CD4-positive, alpha-beta T cell treated with Interleukin-15 for 4 hours (primary cell): ENCODE measurements around the gene MCHR1.

ENCODE experiments used
- DNase-seq: peaks from one replicate; pipeline ENCODE4 v3.0.0-alpha.2; 2020; ENCODE audit warnings: low spot score

MCHR1 gene

GRCh38 chr22:40727070-40727963, 48.0 kb downstream of the MCHR1 start:
- DNase-seq: peak; percentile 5

DNA sequence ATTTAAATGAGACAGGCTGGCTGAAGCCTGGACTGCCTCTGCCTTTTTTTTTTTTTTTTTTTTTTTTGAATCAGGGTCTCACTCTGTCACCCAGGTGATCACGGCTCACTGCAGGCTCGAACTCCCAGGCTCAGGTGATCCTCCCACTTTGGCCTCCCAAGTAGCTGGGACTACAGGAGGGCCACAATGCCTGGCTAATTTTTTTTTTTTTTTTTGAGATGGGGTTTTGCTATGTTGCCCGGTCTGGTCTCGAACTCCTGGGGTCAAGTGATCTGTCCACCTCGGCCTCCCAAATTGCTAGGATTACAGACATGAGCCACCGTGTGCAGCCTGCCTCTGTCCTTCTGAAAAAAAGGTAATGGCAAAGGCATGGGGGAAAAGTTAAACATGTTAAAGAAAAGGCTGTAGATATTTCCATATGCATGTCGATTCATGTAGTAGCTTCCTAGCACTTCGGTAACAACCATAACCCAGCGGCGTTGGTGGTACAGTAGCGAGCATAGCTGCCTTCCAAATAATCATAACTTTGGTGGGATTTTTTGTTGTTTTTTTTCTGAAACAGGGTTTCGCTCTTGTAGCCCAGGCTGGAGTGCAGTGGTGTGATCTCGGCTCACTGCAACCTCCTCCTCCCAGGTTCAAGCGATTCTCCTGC, 48.8 kb downstream of the MCHR1 start:
- DNase-seq: no peak

DNA sequence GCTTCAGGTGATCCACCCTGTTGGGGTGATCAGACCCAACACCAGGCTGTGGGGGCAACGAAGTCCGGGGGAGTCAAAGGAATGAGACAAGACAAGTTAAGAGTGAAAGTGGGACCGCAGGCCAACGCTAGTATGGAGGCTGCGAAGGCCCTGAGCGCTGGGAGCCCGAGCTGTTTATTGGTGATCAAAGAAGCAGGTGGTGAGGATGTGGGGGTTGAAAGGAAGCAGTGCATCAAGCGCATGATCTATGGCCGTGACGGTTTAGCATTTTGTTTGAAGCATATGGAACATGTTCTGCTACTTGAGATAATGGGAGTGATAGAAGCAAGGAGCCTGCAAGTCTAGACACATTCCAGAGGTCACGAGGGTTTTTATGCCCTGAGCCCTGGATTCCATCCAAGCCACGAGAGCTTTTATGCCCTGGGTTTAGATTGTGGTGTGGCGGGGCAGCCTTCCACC, 49.5 kb downstream of the MCHR1 start:
- peak; percentile 62 for DNase-seq

DNA sequence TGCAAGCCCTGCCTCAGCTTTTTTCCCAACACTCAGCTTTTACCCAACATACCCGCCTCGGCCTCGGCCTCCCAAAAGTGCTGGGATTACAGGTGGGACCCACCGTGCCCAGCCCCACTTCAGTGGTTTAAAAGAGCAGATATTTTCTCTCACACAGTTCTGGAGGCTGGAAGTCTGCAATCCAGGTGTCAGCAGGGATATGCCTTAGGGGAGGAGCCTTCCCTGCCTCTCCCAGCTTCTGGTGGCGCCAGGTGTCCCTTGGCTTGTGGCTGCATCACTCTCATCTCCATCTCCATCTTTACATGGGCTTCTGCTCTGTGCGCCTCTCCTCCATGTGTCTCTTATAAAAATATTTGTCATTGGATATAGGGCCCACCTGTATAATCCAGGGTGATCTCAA, 50.0 kb downstream of the MCHR1 start:
- DNase-seq: no peak
